Measurements from ENCODE around the gene MATN4. TPM values are rescaled to one million over a fixed set of nuclear protein-coding genes. Genes with fewer than 3 reads are reported as not detected.

MATN4 gene
- total RNA-seq, 1 donor from 2014 or later: 0.26 TPM

GRCh38 chr20:45345104-45345936 is 37.2 kb upstream of the MATN4 start:
- FAIRE-seq (no peak), DNase-seq (ENCODE audit: low read depth) (peak; percentile 74)
- Histone ChIP-seq H3K27me3 (ENCODE audit: control insufficient read depth, insufficient read depth, low read length) (no peaks in the 10 kb centered on the region), H3K36me3 (ENCODE audit: control insufficient read depth, insufficient read depth, low read length) (peaks cover 6% of the 10 kb centered on the region), H3K4me3 (ENCODE audit: low read depth, low read length) (peak overlapping the region; percentile 97)
- no peak for TF ChIP-seq CTCF (IDR thresholded peaks at IDR 0.05; ENCODE audit: insufficient read depth, low read length, severe bottlenecking)

DNA sequence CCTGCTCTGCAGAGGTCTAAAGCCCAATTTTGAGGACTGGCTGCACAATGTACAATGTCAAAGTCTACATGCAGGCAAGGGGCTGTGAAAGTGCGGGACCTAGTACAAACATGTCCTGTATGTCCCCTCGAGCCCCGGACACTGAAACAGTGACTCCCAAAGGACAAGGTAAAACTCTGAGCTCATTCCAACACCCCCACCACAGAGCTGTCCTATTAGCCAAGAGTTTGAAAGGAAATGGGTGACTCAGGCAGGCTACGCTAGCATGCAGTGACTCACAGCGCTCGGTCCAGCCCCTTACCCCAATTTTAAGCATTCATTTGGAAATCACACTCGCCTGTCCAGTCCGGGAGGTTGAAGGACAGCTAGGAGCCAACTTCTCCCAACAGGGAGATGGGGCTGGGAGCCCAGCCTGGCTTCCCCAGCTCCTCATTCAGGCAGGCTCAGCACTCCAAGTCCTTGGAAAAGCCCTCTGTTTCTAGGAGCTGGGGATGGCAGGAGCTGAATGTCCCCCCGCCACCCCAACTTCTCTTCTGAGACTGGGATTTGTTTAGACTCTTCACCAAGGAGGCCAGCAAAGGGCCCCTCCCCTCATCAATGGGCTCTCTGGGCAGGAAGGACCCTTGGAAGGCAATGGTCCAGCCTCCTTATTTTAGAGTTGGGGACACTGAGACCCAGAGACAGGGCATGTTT is 36.2 kb upstream of the MATN4 start:
- Histone ChIP-seq H3K27me3 (ENCODE audit: control insufficient read depth, insufficient read depth, low read length) (no peaks in the 10 kb centered on the region), H3K36me3 (ENCODE audit: control insufficient read depth, insufficient read depth, low read length) (peaks cover 9% of the 10 kb centered on the region), H3K4me3 (ENCODE audit: low read depth, low read length) (peak overlapping the region; percentile 97)
- FAIRE-seq (no peak), DNase-seq (ENCODE audit: low read depth) (peak; percentile 94)
- no peak for TF ChIP-seq CTCF (IDR thresholded peaks at IDR 0.05; ENCODE audit: insufficient read depth, low read length, severe bottlenecking)

DNA sequence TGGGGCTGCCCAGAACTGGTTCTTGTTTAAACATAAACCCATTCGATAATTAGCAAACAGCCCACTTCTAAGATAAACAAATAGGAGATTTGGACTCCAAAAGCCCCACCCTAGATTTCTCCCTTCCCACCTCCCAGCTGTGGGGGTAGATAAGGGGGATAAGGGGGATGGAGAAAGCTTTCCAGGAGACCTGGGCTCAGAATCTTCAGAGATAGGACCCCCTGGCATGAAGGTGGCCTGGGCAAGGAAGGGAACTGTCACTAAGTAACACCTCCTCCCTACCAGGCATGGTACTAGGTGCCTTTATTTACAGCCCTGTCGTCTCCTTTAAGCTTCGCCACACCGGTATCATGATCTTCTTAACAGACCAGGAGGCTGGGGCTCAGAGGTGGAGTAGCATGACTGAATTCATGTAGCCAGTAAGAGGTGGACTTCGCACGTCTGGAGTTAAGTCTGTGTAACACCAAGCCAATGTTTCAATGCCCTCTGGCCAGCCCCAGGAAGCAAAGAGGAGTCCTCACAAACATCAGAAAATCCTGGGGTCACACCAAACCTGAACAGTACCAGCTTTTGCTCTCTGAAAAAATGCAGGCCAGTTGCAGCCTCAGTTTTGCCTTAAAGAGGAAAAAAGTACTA is 35.6 kb upstream of the MATN4 start:
- Histone ChIP-seq H3K4me3 (ENCODE audit: low read depth, low read length) (peak overlapping the region; percentile 13), H3K36me3 (ENCODE audit: control insufficient read depth, insufficient read depth, low read length) (peaks cover 9% of the 10 kb centered on the region), H3K27me3 (ENCODE audit: control insufficient read depth, insufficient read depth, low read length) (no peaks in the 10 kb centered on the region)
- FAIRE-seq (no peak), DNase-seq (ENCODE audit: low read depth) (no peak)
- TF ChIP-seq CTCF (IDR thresholded peaks at IDR 0.05; ENCODE audit: insufficient read depth, low read length, severe bottlenecking): no peak

DNA sequence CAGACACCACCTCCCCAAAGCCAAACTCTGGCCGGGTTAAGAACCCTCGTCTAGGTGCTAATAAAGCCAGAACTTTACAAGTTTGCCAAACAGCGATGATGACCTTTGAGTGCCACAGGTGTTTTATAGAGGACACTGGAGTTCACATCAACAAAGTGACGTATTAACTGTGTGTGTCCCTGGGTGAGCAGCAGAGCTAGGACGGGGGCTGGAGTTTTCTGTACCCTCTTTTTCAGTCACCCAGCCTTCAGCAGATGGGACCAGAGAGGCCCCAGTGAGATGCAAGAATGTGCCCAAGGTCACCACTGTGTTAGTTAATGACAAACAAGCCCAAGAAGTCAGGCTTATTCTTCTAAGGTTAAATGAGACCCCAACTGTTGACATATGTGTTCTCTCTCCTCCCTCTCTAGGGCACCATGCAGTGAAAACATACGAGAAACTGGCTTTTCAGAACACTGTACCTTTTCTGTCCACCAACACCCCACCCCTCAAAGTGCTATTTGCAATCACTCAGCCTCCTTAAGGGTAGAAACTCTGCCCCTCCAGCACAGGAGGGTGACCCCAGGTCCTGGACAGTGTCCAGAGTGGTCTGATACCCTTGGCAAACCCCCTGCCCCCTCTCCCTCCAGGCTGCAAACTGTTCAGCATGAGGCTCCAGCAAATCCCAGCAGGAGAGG is 34.9 kb upstream of the MATN4 start:
- DNase-seq (ENCODE audit: low read depth) (no peak), FAIRE-seq (no peak)
- no peak for TF ChIP-seq CTCF (IDR thresholded peaks at IDR 0.05; ENCODE audit: insufficient read depth, low read length, severe bottlenecking)
- no peak overlapping the region for H3K4me3 ChIP-seq (ENCODE audit: low read depth, low read length)
- peaks cover 9% of the 10 kb centered on the region for H3K36me3 ChIP-seq (ENCODE audit: control insufficient read depth, insufficient read depth, low read length)
- H3K27me3 ChIP-seq (ENCODE audit: control insufficient read depth, insufficient read depth, low read length): no peaks in the 10 kb centered on the region

DNA sequence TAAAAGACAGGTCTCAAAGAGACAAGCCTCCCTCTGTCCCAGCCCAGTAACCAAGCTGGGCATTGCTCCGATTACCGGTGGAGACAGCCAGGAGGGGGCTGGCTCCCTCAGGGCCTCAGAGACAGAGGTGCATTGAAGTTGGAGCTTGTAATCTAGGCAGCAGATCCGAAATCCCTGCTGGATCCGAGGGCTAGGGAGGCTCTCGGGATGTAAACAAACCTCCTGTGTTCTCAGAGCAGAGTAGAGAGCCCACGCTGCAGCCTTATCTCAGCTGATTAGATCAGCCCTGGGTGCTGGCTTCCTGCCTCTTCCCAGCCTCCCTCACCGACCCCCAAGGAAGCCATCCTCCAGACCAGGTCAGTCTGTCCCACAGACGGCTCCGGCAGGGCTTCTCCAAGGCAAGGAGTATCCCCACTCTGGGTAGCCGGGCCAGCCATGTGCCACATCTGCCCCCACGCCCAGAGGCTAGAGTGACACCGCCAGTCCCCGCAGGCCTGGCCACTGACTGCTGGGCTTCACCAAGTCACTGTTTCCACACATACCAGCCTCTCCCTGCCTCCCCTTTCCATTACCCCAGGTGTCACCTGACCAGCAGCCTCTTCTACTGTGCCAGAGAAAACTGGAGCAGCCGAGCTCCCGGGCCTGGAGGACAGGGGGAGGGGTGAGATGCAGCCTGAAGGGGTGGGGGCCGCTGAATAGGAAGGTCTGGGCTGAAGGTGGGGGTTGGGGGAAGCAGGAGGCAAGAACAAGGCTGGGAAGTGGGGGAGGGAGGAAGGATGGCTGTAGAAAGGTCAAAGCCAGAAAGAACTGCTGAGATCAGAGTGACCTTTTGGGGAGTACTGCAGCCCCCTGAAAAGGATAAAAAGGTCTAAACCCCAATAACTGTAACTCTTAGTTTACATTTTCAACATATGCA is 34.1 kb upstream of the MATN4 start:
- no peak for DNase-seq (ENCODE audit: low read depth)
- TF ChIP-seq CTCF (IDR thresholded peaks at IDR 0.05; ENCODE audit: insufficient read depth, low read length, severe bottlenecking): no peak

More for the DNA sequence above, 34.1 kb upstream of the MATN4 start:
- Histone ChIP-seq H3K36me3 (ENCODE audit: control insufficient read depth, insufficient read depth, low read length) (peaks cover 9% of the 10 kb centered on the region), H3K4me3 (ENCODE audit: low read depth, low read length) (no peak overlapping the region), H3K27me3 (ENCODE audit: control insufficient read depth, insufficient read depth, low read length) (no peaks in the 10 kb centered on the region)
- no peak for FAIRE-seq

All from bronchial epithelial cell (primary cell).